ENCODE measurements around the gene CCNF.

The CCNF gene

DNA sequence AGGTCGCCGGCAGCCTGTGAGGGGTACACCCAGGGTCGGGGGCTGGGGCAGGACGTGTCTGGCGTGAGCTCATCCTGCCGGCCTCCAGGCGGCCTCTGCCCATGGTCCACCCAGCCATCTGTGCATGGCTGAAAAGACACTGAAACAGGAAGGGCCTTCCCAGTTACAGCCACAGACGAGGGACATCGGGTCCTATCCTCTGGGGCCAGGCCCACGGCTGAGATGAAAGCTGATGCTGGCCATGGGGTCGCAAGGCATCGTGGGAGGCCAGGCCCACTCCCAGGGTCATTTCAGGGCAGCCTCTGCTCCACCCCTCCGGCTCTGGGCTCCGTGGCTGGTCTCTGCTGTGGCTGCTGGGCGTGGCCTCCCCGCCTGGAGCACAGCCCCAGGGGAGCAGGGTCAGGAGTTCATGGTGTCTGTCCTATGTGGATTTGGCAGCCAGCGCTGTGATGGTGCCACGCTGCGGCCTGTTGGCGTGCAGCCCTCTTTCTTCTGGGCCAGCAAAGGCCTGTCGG lies 67.9 kb downstream of the CCNF start:
- Histone ChIP-seq H3K27me3 (ENCODE audit: low read depth) (no peaks in the 10 kb centered on the region), H3K9me3 (no peaks in the 10 kb centered on the region), H3K36me3 (replicated peaks) (peaks cover 13% of the 10 kb centered on the region), H3K4me3 (no peak overlapping the region), H3K4me1 (peaks cover 5% of the 10 kb centered on the region; the same call in 1 of the 2 replicates)
- DNase-seq (ENCODE audit: low spot score in 2 of 2): no peak
- in situ Hi-C loops (cut with MboI; ENCODE audit: low sequenced_read_pairs): no loop called here

DNA sequence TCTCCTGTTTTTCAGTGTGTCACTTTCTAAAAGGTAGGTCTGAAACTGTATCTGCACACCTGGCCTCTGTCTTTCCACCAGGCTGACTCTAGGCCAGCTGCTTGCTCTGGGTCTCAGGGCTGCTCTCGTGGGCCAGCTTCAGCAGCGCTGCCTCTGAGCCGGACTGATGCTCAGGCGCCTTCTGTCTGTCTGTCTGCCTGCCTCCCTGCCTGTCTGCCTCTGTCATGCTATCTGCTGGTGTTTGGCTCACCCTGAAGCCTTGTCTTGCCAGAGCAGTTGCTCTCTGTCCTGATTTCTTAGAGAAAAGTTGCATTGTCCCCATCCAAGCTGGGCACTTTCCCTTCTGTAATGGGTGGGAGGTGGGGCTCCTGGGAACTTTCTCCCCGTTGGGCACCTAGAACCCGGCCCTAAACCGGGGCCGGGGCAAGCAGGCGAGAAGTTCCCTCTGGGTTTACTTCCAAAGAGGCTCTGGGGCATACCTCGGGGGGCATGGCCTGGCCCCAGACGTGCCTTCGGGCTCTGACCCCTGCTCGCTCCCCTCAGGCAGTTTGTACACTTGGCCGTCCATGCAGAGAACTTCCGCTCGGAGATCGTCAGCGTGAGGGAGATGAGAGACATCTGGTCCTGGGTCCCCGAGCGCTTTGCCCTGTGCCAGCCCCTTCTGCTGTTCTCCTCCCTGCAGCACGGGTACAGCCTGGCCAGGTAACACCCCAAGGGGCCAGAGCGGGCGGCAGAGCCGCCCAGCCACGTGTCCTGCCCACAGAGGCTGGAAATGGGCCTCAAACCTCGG lies 68.6 kb downstream of the CCNF start:
- no peak overlapping the region for H3K4me3 ChIP-seq
- no peak for DNase-seq (ENCODE audit: low spot score in 2 of 2)

DNA sequence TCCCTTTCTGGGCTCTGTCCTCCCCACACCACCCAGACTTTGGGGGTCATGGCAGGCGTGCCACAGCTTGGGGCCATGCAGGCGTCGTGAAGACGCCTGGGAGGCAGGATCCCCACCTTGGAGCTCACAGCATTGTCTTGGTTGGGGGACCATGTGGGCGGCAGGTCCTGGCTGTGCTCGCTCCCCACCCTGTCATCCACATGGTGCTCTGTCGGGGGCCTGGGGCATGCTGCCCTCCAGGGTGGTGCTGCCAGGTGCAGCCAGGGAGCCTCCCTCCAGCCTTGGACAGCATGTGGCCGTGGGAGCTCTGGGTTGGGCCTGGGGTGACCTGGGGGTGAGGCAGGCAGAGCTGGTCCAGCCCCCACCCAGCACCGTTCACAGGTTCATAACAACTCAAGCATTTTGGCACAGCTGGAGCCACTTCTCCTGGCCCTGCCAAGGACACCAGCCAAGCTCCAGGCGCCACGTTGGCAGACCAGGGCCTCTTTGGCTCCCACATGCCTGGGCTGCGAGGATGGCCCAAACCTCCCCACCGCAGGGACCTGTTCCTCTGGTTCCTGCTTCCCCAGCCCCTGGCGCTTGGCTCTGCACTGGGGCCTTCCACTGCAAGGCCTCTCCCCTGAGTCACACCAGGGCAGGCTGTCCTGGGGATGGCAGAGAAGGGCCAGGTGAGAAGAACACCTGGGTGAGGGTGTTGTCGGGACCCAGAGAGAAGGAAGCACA lies 69.4 kb downstream of the CCNF start:
- DNase-seq (ENCODE audit: low spot score in 2 of 2): no peak
- H3K36me3 ChIP-seq (replicated peaks): peaks cover 13% of the 10 kb centered on the region
- in situ Hi-C loops (cut with MboI; ENCODE audit: low sequenced_read_pairs): no loop called here

More for the DNA sequence above, 68.6 kb downstream of the CCNF start:
- no peaks in the 10 kb centered on the region for H3K9me3 ChIP-seq
- H3K4me1 ChIP-seq: peaks cover 5% of the 10 kb centered on the region; the same call in 1 of the 2 replicates
- in situ Hi-C loops (cut with MboI; ENCODE audit: low sequenced_read_pairs): no loop called here
- H3K27me3 ChIP-seq (ENCODE audit: low read depth): no peaks in the 10 kb centered on the region
- H3K36me3 ChIP-seq (replicated peaks): peaks cover 13% of the 10 kb centered on the region

DNA sequence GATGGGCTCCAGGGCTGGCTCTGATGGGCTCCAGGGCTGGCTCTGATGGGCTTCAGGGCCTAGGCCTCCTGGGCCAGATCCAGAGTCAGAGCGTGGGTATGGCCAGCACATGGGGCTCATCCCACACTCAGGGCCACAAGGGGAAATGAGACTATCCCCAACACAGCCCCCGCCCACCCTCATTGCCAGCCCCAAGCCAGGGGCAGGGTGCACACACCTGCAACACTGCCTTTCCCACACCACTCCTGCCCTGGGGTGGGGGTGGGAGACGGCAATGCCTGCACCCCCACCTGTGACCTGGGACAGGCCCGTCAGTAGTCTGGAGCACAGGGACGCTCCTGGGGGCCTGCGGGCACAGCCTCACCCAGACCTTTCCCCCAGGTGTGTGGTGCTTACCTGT lies 70.2 kb downstream of the CCNF start:
- Histone ChIP-seq H3K4me1 (peaks cover 5% of the 10 kb centered on the region; the same call in 1 of the 2 replicates), H3K36me3 (replicated peaks) (peaks cover 13% of the 10 kb centered on the region), H3K4me3 (no peak overlapping the region), H3K27me3 (ENCODE audit: low read depth) (no peaks in the 10 kb centered on the region), H3K9me3 (no peaks in the 10 kb centered on the region)
- no peak for DNase-seq (ENCODE audit: low spot score in 2 of 2)
- in situ Hi-C loops (cut with MboI; ENCODE audit: low sequenced_read_pairs): no loop called here

More for the DNA sequence above, 69.4 kb downstream of the CCNF start:
- H3K4me1 ChIP-seq: peaks cover 5% of the 10 kb centered on the region; the same call in 1 of the 2 replicates
- no peaks in the 10 kb centered on the region for H3K9me3 ChIP-seq
- no peaks in the 10 kb centered on the region for H3K27me3 ChIP-seq (ENCODE audit: low read depth)
- no peak overlapping the region for H3K4me3 ChIP-seq

DNA sequence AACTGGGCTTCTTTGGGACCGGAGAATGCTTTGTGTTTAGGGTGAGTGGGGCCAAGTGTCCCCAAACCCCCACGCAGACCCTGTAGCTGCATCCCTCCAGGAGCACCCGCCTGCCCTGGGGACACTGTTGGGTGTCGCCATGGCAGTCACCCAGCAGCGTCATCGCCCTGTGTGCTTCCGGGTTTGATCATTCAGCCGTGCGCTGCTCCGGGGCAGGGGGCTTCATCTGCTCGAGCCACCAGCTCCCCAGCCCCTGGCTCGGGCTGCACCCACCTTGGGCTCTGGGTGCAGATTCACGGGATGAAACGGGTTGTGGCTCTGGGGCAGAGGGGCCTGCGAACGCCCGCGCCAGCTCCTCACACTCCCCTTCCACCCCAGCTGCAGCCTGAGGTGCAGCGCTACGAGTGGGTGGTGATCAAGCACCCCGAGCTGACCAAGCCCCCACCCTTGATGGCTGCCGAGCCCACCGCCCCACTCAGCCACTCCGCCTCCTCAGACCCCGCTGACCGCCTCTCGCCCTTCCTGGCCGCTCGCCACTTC lies 70.7 kb downstream of the CCNF start:
- in situ Hi-C loops (cut with MboI; ENCODE audit: low sequenced_read_pairs): loop anchor here (25.0 kb wide), 1 partner anchor 513 kb away; the partner anchor contains the start of genes GFER, NOXO1 and SYNGR3
- peaks cover 5% of the 10 kb centered on the region; the same call in 1 of the 2 replicates for H3K4me1 ChIP-seq
- no peaks in the 10 kb centered on the region for H3K9me3 ChIP-seq

DNA sequence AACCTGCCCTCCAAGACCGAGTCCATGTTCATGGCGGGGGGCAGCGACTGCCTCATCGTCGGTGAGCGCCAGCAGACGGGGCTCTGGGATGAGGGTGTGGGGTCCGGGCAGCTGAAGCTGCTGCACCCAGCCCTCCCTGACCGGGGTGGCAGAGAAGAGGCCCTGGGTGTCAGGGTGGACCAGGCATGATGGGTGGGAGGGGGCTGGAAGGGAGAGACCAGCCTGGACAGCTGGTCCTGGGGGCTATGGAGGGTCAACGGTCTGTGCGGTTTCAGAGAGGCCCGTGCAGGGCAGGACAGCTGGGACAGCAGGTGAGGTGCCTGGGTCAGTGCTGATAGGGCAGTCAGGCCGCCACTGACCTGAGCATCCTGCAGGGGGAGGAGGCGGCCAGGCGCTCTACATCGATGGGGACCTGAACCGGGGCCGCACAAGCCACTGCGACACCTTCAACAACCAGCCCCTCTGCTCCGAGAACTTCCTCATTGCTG lies 71.2 kb downstream of the CCNF start:
- peaks cover 13% of the 10 kb centered on the region for H3K36me3 ChIP-seq (replicated peaks)
- DNase-seq (ENCODE audit: low spot score in 2 of 2): no peak
- H3K4me1 ChIP-seq: peaks cover 5% of the 10 kb centered on the region; the same call in 1 of the 2 replicates
- H3K9me3 ChIP-seq: no peaks in the 10 kb centered on the region
- H3K4me3 ChIP-seq: no peak overlapping the region
- in situ Hi-C loops (cut with MboI; ENCODE audit: low sequenced_read_pairs): loop anchor here (25.0 kb wide), 1 partner anchor 513 kb away; the partner anchor contains the start of genes GFER, NOXO1 and SYNGR3
- H3K27me3 ChIP-seq (ENCODE audit: low read depth): no peaks in the 10 kb centered on the region

More for the DNA sequence above, 70.7 kb downstream of the CCNF start:
- Histone ChIP-seq H3K27me3 (ENCODE audit: low read depth) (no peaks in the 10 kb centered on the region), H3K36me3 (replicated peaks) (peaks cover 13% of the 10 kb centered on the region), H3K4me3 (no peak overlapping the region)
- no peak for DNase-seq (ENCODE audit: low spot score in 2 of 2)

DNA sequence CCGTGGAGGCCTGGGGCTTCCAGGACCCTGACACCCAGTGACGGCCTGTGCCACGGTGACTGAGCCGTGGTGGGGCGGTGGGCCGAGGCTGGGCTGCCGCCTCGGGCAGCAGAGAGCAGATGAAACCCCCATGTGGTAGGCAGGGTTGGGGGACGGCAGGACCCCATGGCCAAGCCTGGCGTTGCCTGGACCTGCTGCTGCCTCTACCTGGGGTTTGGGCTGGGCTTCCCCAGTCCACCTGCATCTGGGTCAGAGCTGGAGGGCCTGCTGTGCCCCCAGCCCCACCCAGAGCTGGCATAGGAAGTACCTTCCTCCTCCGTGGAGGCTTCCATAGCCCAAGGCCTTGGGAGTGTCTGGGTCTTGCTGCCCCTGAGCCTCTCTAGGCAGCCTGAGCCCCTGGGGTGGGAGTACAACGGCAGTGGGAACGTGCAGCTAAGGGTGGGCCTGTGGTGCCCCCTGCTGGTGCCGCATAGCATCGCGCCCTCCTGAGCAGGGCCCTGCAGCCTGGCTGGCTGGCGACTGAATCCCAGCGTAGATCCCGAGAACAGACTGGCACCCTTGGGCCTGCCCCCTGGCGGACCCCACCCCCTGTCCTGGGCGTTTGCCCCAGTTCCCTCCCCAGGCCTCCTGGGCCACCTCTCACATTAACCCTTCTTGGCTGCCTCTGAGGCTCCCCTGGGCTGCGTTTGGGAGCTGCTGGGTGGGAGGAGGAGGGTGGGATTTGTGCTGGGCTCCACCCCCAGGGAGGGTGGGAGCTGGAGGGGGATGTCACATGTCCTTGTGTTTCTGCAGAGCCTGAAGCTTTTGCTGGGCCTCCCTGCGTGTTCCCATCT lies 71.9 kb downstream of the CCNF start:
- in situ Hi-C loops (cut with MboI; ENCODE audit: low sequenced_read_pairs): loop anchor here (25.0 kb wide), 1 partner anchor 514 kb away; the partner anchor contains the start of genes GFER, NOXO1 and SYNGR3
- H3K4me3 ChIP-seq: peak overlapping the region; percentile 21
- DNase-seq (ENCODE audit: low spot score in 2 of 2): peak; percentile 73 to 92
- H3K27me3 ChIP-seq (ENCODE audit: low read depth): no peaks in the 10 kb centered on the region
- peaks cover 5% of the 10 kb centered on the region; the same call in 1 of the 2 replicates for H3K4me1 ChIP-seq
- H3K36me3 ChIP-seq (replicated peaks): peaks cover 13% of the 10 kb centered on the region
- no peaks in the 10 kb centered on the region for H3K9me3 ChIP-seq

DNA sequence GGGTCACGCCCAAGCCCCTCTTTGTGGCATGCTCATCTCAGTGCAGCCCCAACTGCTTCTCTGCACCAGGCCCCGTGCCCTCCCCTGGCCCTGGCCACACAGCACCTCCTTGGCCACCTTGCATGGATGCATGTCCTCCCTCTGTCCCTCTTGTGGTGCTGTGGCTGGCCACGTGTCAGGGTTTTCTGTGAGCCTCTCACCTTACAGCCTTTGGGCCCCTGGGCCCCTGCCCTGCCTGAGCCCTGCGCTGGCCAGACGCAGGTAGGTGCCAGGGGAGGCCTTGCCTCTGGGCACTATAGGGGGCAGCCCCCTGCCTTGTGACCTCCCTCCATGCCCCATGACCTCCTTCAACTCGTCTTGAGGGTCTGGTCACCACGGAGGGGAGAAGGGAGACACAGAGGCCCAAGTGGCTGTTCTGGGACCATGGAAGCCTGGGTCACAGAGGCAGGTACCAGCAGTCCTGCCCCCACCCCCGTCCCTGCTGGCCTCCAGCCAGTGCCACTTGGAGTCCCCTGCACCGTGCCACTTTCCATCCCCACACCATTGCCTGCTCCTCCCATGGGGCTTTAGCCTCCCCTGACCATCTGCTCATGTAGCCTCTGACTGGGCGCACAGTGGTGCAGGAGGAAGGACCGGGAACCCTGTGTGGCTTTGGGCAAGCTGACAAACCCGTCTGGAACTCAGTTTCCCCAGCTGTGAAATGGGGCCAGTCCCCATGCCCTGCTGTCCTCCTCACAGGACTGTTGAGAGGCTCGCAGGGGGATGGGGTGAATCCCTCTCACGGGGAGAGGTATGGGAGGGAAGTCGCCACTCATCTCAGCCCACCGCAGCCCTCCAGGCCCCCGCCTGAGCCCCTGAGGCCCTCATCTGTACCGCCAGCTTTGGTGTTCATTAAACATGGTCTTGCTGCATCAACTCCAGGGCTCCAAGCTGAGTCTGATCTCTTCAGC lies 73.0 kb downstream of the CCNF start:
- Histone ChIP-seq H3K4me3 (no peak overlapping the region), H3K4me1 (peaks cover 5% of the 10 kb centered on the region; the same call in 1 of the 2 replicates), H3K9me3 (no peaks in the 10 kb centered on the region), H3K36me3 (replicated peaks) (peaks cover 3% of the 10 kb centered on the region), H3K27me3 (ENCODE audit: low read depth) (no peaks in the 10 kb centered on the region)
- in situ Hi-C loops (cut with MboI; ENCODE audit: low sequenced_read_pairs): loop anchor here (25.0 kb wide), 1 partner anchor 515 kb away; the partner anchor contains the start of genes GFER, NOXO1 and SYNGR3
- DNase-seq (ENCODE audit: low spot score in 2 of 2): no peak

DNA sequence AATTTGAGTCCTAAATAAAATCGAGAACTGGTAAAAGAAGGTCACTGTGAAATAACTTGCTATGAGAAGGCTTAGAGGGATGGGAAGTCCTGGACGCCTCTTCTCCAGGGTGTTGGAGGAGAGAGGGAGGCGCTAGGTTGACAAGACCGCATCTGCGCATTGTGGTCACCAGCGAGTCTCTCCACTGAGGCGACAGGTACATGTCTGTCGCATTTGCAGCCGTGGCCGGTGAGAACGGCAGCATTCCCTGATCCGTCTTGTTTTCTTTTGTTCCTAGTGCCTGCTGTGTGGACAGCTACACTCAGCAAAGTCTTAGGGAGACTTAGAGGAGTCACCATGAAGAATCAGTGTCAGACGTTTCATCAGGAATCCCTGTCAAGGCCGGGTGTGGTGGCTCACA lies 76.4 kb downstream of the CCNF start:
- in situ Hi-C loops (cut with MboI; ENCODE audit: low sequenced_read_pairs): loop anchor here (25.0 kb wide), 1 partner anchor 518 kb away; the partner anchor contains the start of genes GFER, NOXO1 and SYNGR3
- Histone ChIP-seq H3K36me3 (replicated peaks) (no peaks in the 10 kb centered on the region), H3K27me3 (ENCODE audit: low read depth) (no peaks in the 10 kb centered on the region), H3K4me3 (no peak overlapping the region), H3K9me3 (no peaks in the 10 kb centered on the region), H3K4me1 (peaks cover 5% of the 10 kb centered on the region; the same call in 1 of the 2 replicates)
- DNase-seq (ENCODE audit: low spot score in 2 of 2): no peak

DNA sequence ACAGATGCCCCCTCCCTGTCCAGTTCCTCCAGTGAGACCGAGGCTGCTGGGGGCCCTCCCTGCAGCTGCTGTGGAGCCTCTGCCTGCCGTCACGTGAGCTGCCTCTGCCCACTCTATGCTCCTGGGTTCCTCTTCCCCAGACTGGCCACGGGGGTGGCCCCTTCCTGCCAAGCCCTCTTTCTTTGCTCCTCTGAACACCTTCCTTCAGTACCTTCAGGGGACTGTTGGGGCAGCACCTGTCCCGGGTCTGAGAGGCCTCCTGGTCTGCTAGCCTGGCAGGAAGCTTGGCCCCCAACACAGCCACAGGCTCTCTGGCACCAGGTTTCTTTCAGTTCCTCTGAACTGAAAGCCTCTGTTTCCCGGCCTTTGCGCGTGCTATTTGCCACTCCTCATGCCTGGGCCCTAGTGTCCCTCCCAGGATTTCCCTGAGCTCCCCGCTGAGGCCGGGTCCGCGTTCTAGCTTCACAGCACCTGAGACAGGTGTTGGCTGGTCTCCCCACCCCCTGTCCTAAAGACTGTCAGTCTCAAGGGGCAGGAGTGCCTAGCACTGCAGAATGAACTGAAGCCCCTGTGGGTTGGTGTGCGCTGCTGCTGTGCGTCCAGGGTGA lies 77.9 kb downstream of the CCNF start:
- no peak overlapping the region for H3K4me3 ChIP-seq
- in situ Hi-C loops (cut with MboI; ENCODE audit: low sequenced_read_pairs): loop anchor here (25.0 kb wide), 1 partner anchor 520 kb away; the partner anchor contains the start of genes GFER, NOXO1 and SYNGR3
- H3K4me1 ChIP-seq: no peaks in the 10 kb centered on the region
- no peaks in the 10 kb centered on the region for H3K9me3 ChIP-seq
- no peak for DNase-seq (ENCODE audit: low spot score in 2 of 2)
- H3K27me3 ChIP-seq (ENCODE audit: low read depth): no peaks in the 10 kb centered on the region
- no peaks in the 10 kb centered on the region for H3K36me3 ChIP-seq (replicated peaks)

DNA sequence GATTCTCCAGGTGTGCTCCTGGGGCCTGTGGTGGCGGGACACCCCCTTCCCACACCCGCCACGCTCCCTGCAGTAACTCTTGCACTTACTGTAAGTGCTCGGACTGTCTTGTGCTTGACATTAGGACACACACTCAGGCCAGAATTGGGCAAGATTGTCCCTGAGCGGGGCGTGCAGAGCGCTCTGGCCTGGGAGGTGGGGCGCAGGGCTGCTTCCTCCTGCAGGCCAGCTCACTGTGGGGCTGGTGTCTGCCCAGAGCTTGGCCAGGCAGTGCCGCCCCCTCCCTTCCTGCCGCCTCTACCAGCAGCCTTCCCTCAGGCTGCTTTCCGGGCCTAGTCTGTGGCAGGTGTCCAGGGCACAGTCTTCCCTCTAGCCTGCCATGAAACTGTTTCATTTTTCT lies 78.4 kb downstream of the CCNF start:
- Histone ChIP-seq H3K4me1 (no peaks in the 10 kb centered on the region), H3K9me3 (no peaks in the 10 kb centered on the region)
- in situ Hi-C loops (cut with MboI; ENCODE audit: low sequenced_read_pairs): loop anchor here (25.0 kb wide), 1 partner anchor 520 kb away; the partner anchor contains the start of genes GFER, NOXO1 and SYNGR3

More for the DNA sequence above, 78.4 kb downstream of the CCNF start:
- DNase-seq (ENCODE audit: low spot score in 2 of 2): no peak
- H3K27me3 ChIP-seq (ENCODE audit: low read depth): no peaks in the 10 kb centered on the region
- H3K4me3 ChIP-seq: no peak overlapping the region
- H3K36me3 ChIP-seq (replicated peaks): no peaks in the 10 kb centered on the region
